GM12878 (cell line): ENCODE measurements around the gene LYL1. TPM values are rescaled to one million over a fixed set of nuclear protein-coding genes. Genes with fewer than 3 reads are reported as not detected.

ENCODE experiments used
- ATAC-seq: fragments of 200-7000 bp; cut with Tn5 transposase; 3 replicates; pipeline ENCODE4 v1.9.1; 2020; ENCODE audit warnings: mild to moderate bottlenecking, moderate library complexity
- BruUV-seq: library from RNA; stranded (reverse); fragments of 400-500 nt; replicated peaks from 2 replicates; lab custom pipeline; 2021; lab: Mats Ljungman, UMichigan
- CTCF ChIA-PET: fragments of 300-600 bp; sonication (Branson Sonifier 250); formaldehyde crosslinking; extraction: SDS; loops from one replicate; lab custom pipeline; 2021; ENCODE audit warnings: inconsistent platforms; lab: Yijun Ruan, JAX
- POLR2A ChIA-PET: fragments of 350-600 bp; formaldehyde crosslinking; extraction: SDS; loops from one replicate; lab custom pipeline; 2021; ENCODE audit warnings: inconsistent platforms; lab: Charles Lee
- RAD21 ChIA-PET: fragments of 300-600 bp; sonication (Branson Sonifier 250); formaldehyde crosslinking; loops from one replicate; lab custom pipeline; 2023; ENCODE audit warnings: antibody characterized with exemption; ENCODE audit not compliant: unreplicated experiment; lab: Charles Lee
- SMC1A ChIA-PET: fragments of 300-600 bp; sonication (Branson Sonifier 250); formaldehyde crosslinking; loops from one replicate; lab custom pipeline; 2023; ENCODE audit not compliant: unreplicated experiment, uncharacterized antibody; lab: Charles Lee
- DNase-seq: peaks from one replicate; pipeline ENCODE4 v3.0.0-alpha.2; 2011; ENCODE audit warnings: low read depth, low spot score
- FAIRE-seq: peaks from 3 replicates; lab custom pipeline; 2011; peaks lifted over from hg19 to GRCh38; lab: Jason Lieb, UNC
- H2AFZ ChIP-seq: 2 replicates; pipeline ENCODE4 v1.6.0; 2011; ENCODE audit warnings: low read depth, low read length, control low read depth; ENCODE audit not compliant: control insufficient read depth
- H3K27ac ChIP-seq: 2 replicates; pipeline ENCODE4 v1.5.1; 2011; ENCODE audit warnings: control low read depth; ENCODE audit not compliant: control insufficient read depth, insufficient read depth
- H3K27me3 ChIP-seq, 2 experiments: replicated peaks in 1 of 2; 2 replicates each; pipeline versions ENCODE4 v1.6.0 to v1.6.1; 2011; ENCODE audit warnings: low read length in 1 of 2; ENCODE audit not compliant: control insufficient read depth in 2 of 2, insufficient read depth in 2 of 2
- H3K36me3 ChIP-seq, 2 experiments: 2 replicates each; pipeline ENCODE4 v1.5.1; 2011; ENCODE audit warnings: low read length in 1 of 2; ENCODE audit not compliant: control insufficient read depth in 2 of 2, insufficient read depth in 2 of 2
- H3K4me1 ChIP-seq: 2 replicates; pipeline ENCODE4 v1.6.1; 2011; ENCODE audit warnings: mild to moderate bottlenecking, low read length, moderate library complexity, mixed read lengths; ENCODE audit not compliant: control insufficient read depth, insufficient read depth
- H3K4me2 ChIP-seq: 2 replicates; pipeline ENCODE4 v1.6.0; 2011; ENCODE audit warnings: control low read depth; ENCODE audit not compliant: control insufficient read depth, insufficient read depth
- H3K4me3 ChIP-seq: fragments of 200-600 bp; sonication (generic); 2 replicates; pipeline ENCODE4 v1.5.1; 2016
- H3K79me2 ChIP-seq: 2 replicates; pipeline ENCODE4 v1.6.0; 2011; ENCODE audit warnings: low read length; ENCODE audit not compliant: control insufficient read depth, insufficient read depth
- H3K9ac ChIP-seq: 2 replicates; pipeline ENCODE4 v1.8.0; 2011; ENCODE audit warnings: low read length, control low read depth, mixed read lengths; ENCODE audit not compliant: control insufficient read depth, insufficient read depth
- H3K9me3 ChIP-seq: replicated peaks from 3 replicates; pipeline ENCODE4 v1.5.1; 2011; ENCODE audit warnings: mild to moderate bottlenecking, low read length; ENCODE audit not compliant: control insufficient read depth, insufficient read depth
- H4K20me1 ChIP-seq: 2 replicates; pipeline ENCODE4 v1.6.0; 2011; ENCODE audit not compliant: control insufficient read depth, insufficient read depth
- PBX3 ChIP-seq: IDR thresholded peaks from 2 replicates; pipeline ENCODE4 v1.6.1; 2011; ENCODE audit warnings: mild to moderate bottlenecking, low read depth, low read length, moderate library complexity; ENCODE audit not compliant: insufficient replicate concordance
- YY1 ChIP-seq: IDR thresholded peaks from 2 replicates; pipeline ENCODE4 v1.6.1; 2011; ENCODE audit warnings: low read depth, mild to moderate bottlenecking, low read length
- WGBS: methylation state at CpG from one replicate; pipeline ENCODE4 v1.1.6; 2016; ENCODE audit warnings: low lambda C conversion rate; ENCODE audit not compliant: insufficient replicate concordance, insufficient coverage; ENCODE audit errors: missing lambda C conversion rate; 5-methylcytosine and 5-hydroxymethylcytosine counted together
- in situ Hi-C: fragments of 300-500 bp; cut with MboI; formaldehyde crosslinking; loops from 9 replicates; pipeline ENCODE4 v1.14.3; 2018; ENCODE audit warnings: mixed read lengths
- intact Hi-C: fragments of 100-400 bp; cut with micrococcal nuclease; formaldehyde crosslinking; loops from one replicate; pipeline ENCODE4 v1.14.2; 2022; ENCODE audit not compliant: unreplicated experiment
- polyA plus RNA-seq, 11 experiments: library from polyadenylated mRNA; depleted of rRNA in 4 of 11; unstranded in 6 of 11; stranded (reverse) in 5 of 11; fragments of >200 nt; fragmentation: Nextera tagmentation in 4 of 11; fragmentation: Illumina TruSeq in 1 of 11; extraction: Ambion mirVana in 4 of 11; extraction: Trizol in 1 of 11; gene quantifications; 1 replicate in 1 of 11; 2 replicates in 10 of 11; pipeline versions ENCODE4 v1.2.1 to v1.2.3, GENCODE V29; 2011 to 2016; ENCODE audit warnings: inconsistent platforms in 2 of 11, missing spikeins in 2 of 11, low read depth in 1 of 11
- total RNA-seq, 4 experiments: library from RNA; depleted of rRNA in 3 of 4; stranded (reverse); fragments of >200 nt in 3 of 4; fragmentation: Illumina TruSeq in 1 of 4; extraction: Trizol in 1 of 4; gene quantifications; 2 replicates each; pipeline versions ENCODE4 v1.2.1 to v1.2.3, GENCODE V29; 2013 to 2021

Gene LYL1
- total and polyA plus RNA-seq, 10 of the 15 experiments (the other 5 are each of a cell fraction or from before 2014, with no cell fraction given) = 0.10 to 34.8 (median 4.4) TPM

GRCh38 chr19:13070425-13071140 lies 32.1 kb downstream of the LYL1 start:
- Histone ChIP-seq H3K27ac (no peak overlapping the region), H3K4me1 (no peaks in the 10 kb centered on the region), H4K20me1 (no peaks in the 10 kb centered on the region), H3K36me3 (no peaks in the 10 kb centered on the region), H3K9ac (no peak overlapping the region), H3K4me2 (no peak overlapping the region), H3K79me2 (no peaks in the 10 kb centered on the region), H2AFZ (no peak overlapping the region)
- intact Hi-C loops = no loop called here
- RAD21 ChIA-PET = interaction anchor here (0.8 to 1.4 kb wide), 2 partner anchors 9 to 93 kb away, joined by 3 to 4 read pairs; no protein-coding TSS in a partner anchor
- SMC1A ChIA-PET = no interaction called here
- POLR2A ChIA-PET = no interaction called here
- CTCF ChIA-PET = interaction anchor here (0.6 to 2.2 kb wide), 5 partner anchors 9 to 174 kb away, joined by 3 to 14 read pairs (median 4); no protein-coding TSS in a partner anchor
- WGBS = 56% methylated on average over 32 of the region's 32 CpGs
- no peak for FAIRE-seq
- no TSS peak for BruUV-seq
- peak; percentile 56; the same call in 1 of the 2 replicates for TF ChIP-seq YY1
- TF ChIP-seq PBX3 = no peak
- TF ChIP-seq, all 136 proteins: peak for 1
- no peaks in the 10 kb centered on the region for H3K9me3 ChIP-seq
- no peak for DNase-seq
- ATAC-seq = no peak
- H3K4me3 ChIP-seq = no peak overlapping the region
- in situ Hi-C loops = no loop called here
- peaks cover 0 to 1% of the 10 kb centered on the region in 2 experiments; a peak in 3 of 4 replicates for H3K27me3 ChIP-seq
